Heart left ventricle (tissue), 13 donors: ENCODE results near the gene CMIP.
"Not testable (repeated sequence)": the region's sequence is repeated elsewhere in the genome, so short reads cannot be mapped to it uniquely, and the experiment has no call there.

Source experiments
- CTCF ChIP-seq, 12 donors: fragments of 200-600 bp; sonication (generic) in 4 of 12; IDR thresholded peaks; one replicate each; pipeline versions ENCODE4 v1.5.0 to v1.8.0; 2018 to 2022; ENCODE audit warnings: antibody characterized with exemption in 12 of 12, mild to moderate bottlenecking in 5 of 12
- POLR2A ChIP-seq, 2 donors: fragments of 450-650 bp; IDR thresholded peaks; one replicate each; pipeline ENCODE4 v1.6.1; 2017; ENCODE audit warnings: antibody characterized with exemption in 2 of 2, mild to moderate bottlenecking in 2 of 2, moderate library complexity in 2 of 2
- donor health status: ischemic (EF 13 %, LVEDD 7.1; RV severe dilation, severe dysfunction).
- donor health status: DM: no; HTN: yes; CAD: no.
- donor health status: DM: no; HTN: no; CAD: no.
- donor health status: ischemic (EF 25% LVEDD 6.9; RV normal size, moderate dysfunction).
- donor health status: ischemic (EF 25% LVEDD 5.7; RV mildly dilated, moderate dysfunction).
- donor health status: ischemic (EF 35%, LVEDD 5.7; RV mildly dilated, moderate dysfunction).
- donor health status: nonischemic (EF 11% LVEDD 7.7; RV severe dilation, severe dysfunction).
- donor health status: DM: yes; HTN: yes; CAD: no.
- donor health status: PGD.
- donor health status: ischemic (EF 29% LVEDD 5.4; RV normal size, mild dysfunction).
- donor health status: nonischemic (EF 23%, LVEDD 6.1; RV moderate dilation, normal function).

- not testable (repeated sequence) for TF ChIP-seq CTCF, POLR2A (IDR thresholded peaks at IDR 0.05)
These were observed 39.6 kb upstream of the CMIP start for GRCh38 chr16:81405002-81405401.
